ENCODE results near the gene KCTD10.
"Not testable (repeated sequence)": the region's sequence is repeated elsewhere in the genome, so short reads cannot be mapped to it uniquely, and the experiment has no call there.

Gene KCTD10

GRCh38 chr12:109475993-109476806 lies 900 bp downstream of the KCTD10 start:
- FAIRE-seq (no peak), DNase-seq (ENCODE audit: insufficient read length, low spot score) (no peak)

GRCh38 chr12:109475121-109475520 lies 2.0 kb downstream of the KCTD10 start:
- DNase-seq (ENCODE audit: insufficient read length, low spot score), result no peak
- no peak for FAIRE-seq

GRCh38 chr12:109473526-109474270 lies 3.4 kb downstream of the KCTD10 start:
- DNase-seq (ENCODE audit: insufficient read length, low spot score); FAIRE-seq: not testable (repeated sequence)

GRCh38 chr12:109473006-109473405 lies 4.1 kb downstream of the KCTD10 start:
- FAIRE-seq (no peak), DNase-seq (ENCODE audit: insufficient read length, low spot score) (no peak)

GRCh38 chr12:109469517-109469916 lies 7.6 kb downstream of the KCTD10 start:
- no peak for FAIRE-seq
- DNase-seq (ENCODE audit: insufficient read length, low spot score), result no peak

GRCh38 chr12:109467978-109468676 lies 9.0 kb downstream of the KCTD10 start:
- DNase-seq (ENCODE audit: insufficient read length, low spot score) (no peak), FAIRE-seq (no peak)

GRCh38 chr12:109466821-109467220 lies 10.3 kb downstream of the KCTD10 start:
- FAIRE-seq (no peak), DNase-seq (ENCODE audit: insufficient read length, low spot score) (no peak)

GRCh38 chr12:109466305-109466704 lies 10.8 kb downstream of the KCTD10 start:
- no peak for FAIRE-seq

GRCh38 chr12:109464642-109465351 lies 12.3 kb downstream of the KCTD10 start:
- no peak for DNase-seq (ENCODE audit: insufficient read length, low spot score)
- no peak for FAIRE-seq

More at GRCh38 chr12:109466305-109466704, 10.8 kb downstream of the KCTD10 start:
- DNase-seq (ENCODE audit: insufficient read length, low spot score), result no peak

- FAIRE-seq, result no peak
- no peak for DNase-seq (ENCODE audit: insufficient read length, low spot score)
Observed at GRCh38 chr12:109463756-109464155, 13.3 kb downstream of the KCTD10 start.

GRCh38 chr12:109462868-109463692 lies 14.0 kb downstream of the KCTD10 start:
- peak; percentile 47 for FAIRE-seq
- no peak for DNase-seq (ENCODE audit: insufficient read length, low spot score)

- DNase-seq (ENCODE audit: insufficient read length, low spot score) (no peak), FAIRE-seq (no peak)
Observed at GRCh38 chr12:109461846-109462756, 15.0 kb downstream of the KCTD10 start.

- no peak for FAIRE-seq
- DNase-seq (ENCODE audit: insufficient read length, low spot score), result peak; percentile 22
Observed at GRCh38 chr12:109461049-109461845, 15.9 kb downstream of the KCTD10 start.

- DNase-seq (ENCODE audit: insufficient read length, low spot score), result no peak
- no peak for FAIRE-seq
Observed at GRCh38 chr12:109460538-109460937, 16.6 kb downstream of the KCTD10 start.

GRCh38 chr12:109459247-109459646 lies 17.9 kb downstream of the KCTD10 start:
- no peak for DNase-seq (ENCODE audit: insufficient read length, low spot score)
- FAIRE-seq, result no peak

- FAIRE-seq, result no peak
- no peak for DNase-seq (ENCODE audit: insufficient read length, low spot score)
Observed at GRCh38 chr12:109458771-109459208, 18.3 kb downstream of the KCTD10 start.

- FAIRE-seq, result no peak
Observed at GRCh38 chr12:109458086-109458485, 19.0 kb downstream of the KCTD10 start.

GRCh38 chr12:109455706-109456105 lies 21.4 kb downstream of the KCTD10 start:
- no peak for FAIRE-seq
- DNase-seq (ENCODE audit: insufficient read length, low spot score), result no peak

More at GRCh38 chr12:109458086-109458485, 19.0 kb downstream of the KCTD10 start:
- no peak for DNase-seq (ENCODE audit: insufficient read length, low spot score)

All from GM19239 (cell line).